ENCODE results near the gene SDSL.

DNA sequence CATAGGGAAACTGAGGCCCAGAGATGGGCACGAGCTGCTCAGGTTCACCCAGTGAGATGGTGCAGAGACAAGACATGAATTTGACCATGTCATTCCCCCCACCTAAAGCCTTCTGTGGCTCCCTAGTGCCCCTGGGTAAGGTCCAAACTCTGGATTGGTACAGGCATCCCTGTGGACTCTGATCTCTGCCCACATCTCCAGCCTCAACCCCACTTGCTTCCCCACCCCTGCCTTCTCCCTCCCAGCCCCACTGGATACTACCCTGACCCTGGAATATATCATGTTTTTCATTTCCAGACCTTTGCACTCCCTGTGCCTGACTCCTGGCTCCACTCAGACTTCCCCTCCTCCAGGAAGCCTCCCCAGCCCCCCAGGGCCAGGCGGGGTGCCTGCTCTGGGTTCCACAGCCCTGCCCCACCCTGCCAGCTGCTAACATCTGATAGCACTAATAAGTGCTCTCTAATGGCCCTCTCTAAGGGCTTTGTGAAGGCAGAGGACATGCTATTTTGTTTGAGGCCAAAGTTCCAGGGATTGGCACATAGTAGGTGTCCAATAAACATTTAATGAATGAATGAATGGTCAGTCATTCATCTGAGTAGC is 1.1 kb upstream of the SDSL start:
- TF ChIP-seq POLR2A (IDR thresholded peaks at IDR 0.05), result no peak
- TF ChIP-seq, protein P1, sequence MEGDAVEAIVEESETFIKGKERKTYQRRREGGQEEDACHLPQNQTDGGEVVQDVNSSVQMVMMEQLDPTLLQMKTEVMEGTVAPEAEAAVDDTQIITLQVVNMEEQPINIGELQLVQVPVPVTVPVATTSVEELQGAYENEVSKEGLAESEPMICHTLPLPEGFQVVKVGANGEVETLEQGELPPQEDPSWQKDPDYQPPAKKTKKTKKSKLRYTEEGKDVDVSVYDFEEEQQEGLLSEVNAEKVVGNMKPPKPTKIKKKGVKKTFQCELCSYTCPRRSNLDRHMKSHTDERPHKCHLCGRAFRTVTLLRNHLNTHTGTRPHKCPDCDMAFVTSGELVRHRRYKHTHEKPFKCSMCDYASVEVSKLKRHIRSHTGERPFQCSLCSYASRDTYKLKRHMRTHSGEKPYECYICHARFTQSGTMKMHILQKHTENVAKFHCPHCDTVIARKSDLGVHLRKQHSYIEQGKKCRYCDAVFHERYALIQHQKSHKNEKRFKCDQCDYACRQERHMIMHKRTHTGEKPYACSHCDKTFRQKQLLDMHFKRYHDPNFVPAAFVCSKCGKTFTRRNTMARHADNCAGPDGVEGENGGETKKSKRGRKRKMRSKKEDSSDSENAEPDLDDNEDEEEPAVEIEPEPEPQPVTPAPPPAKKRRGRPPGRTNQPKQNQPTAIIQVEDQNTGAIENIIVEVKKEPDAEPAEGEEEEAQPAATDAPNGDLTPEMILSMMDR (IDR thresholded peaks at IDR 0.05), result no peak
